WTC11 (cell line): ENCODE data around the gene KIF21B. TPM values are rescaled to one million over a fixed set of nuclear protein-coding genes. Genes with fewer than 3 reads are reported as not detected.
A peak's percentile ranks its signal among the peaks of the same experiment; 100 is the strongest.

Source experiments
- ATAC-seq: fragments of 200-7000 bp; cut with Tn5 transposase; 2 replicates; pipeline ENCODE4 v1.10.0; 2021; ENCODE audit warnings: mild to moderate bottlenecking, moderate library complexity
- CTCF ChIA-PET: fragments of 300-600 bp; sonication (Branson Sonifier 250); formaldehyde crosslinking; loops from one replicate; lab custom pipeline; 2021; ENCODE audit warnings: antibody characterized with exemption; lab: Charles Lee
- POLR2A ChIA-PET: fragments of 350-600 bp; sonication (Branson Sonifier 250); formaldehyde crosslinking; loops from one replicate; lab custom pipeline; 2021; ENCODE audit warnings: antibody characterized with exemption; lab: Charles Lee
- DNase-seq: peaks from one replicate; pipeline ENCODE4 v3.0.0; 2021; ENCODE audit warnings: low spot score
- H3K27ac Mint-ChIP-seq: 2 replicates; pipeline ENCODE4 v1.8.0; 2021; ENCODE audit warnings: mixed read lengths
- H3K27me3 Mint-ChIP-seq: 2 replicates; pipeline ENCODE4 v1.8.0; 2021; ENCODE audit warnings: low read depth, mild to moderate bottlenecking, moderate library complexity, mixed read lengths
- H3K36me3 Mint-ChIP-seq: 2 replicates; pipeline ENCODE4 v1.8.0; 2021; ENCODE audit warnings: mixed read lengths
- H3K4me1 Mint-ChIP-seq: 2 replicates; pipeline ENCODE4 v1.8.0; 2022; ENCODE audit warnings: mixed read lengths
- H3K4me3 Mint-ChIP-seq: 2 replicates; pipeline ENCODE4 v1.8.0; 2021; ENCODE audit warnings: mild to moderate bottlenecking, moderate library complexity, mixed read lengths
- H3K9me3 Mint-ChIP-seq: 2 replicates; pipeline ENCODE4 v1.8.0; 2021; ENCODE audit warnings: mixed read lengths
- CREM ChIP-seq: sonication (generic); formaldehyde crosslinking; IDR thresholded peaks from 2 replicates; pipeline ENCODE4 v1.8.1; 2022; ENCODE audit warnings: mild to moderate bottlenecking, missing genetic modification reagents, moderate library complexity
- CTCF ChIP-seq: fragments of 200-600 bp; IDR thresholded peaks from 2 replicates; pipeline ENCODE4 v1.8.0; 2022; ENCODE audit warnings: antibody characterized with exemption
- EMX1 ChIP-seq: fragments of 250-450 bp; sonication (Bioruptor Pico); IDR thresholded peaks from 2 replicates; pipeline ENCODE4 v1.8.0; 2021; ENCODE audit warnings: mild to moderate bottlenecking
- FOXK1 ChIP-seq: sonication (generic); formaldehyde crosslinking; IDR thresholded peaks from 2 replicates; pipeline ENCODE4 v1.8.0; 2022; ENCODE audit warnings: mild to moderate bottlenecking, moderate library complexity, missing genetic modification reagents
- HMGA2 ChIP-seq: fragments of 250-450 bp; sonication (Bioruptor Pico); IDR thresholded peaks from 2 replicates; pipeline ENCODE4 v1.4.0; 2021; ENCODE audit warnings: mild to moderate bottlenecking, moderate library complexity
- NFYB ChIP-seq: sonication (generic); formaldehyde crosslinking; conservative IDR thresholded peaks from 2 replicates; pipeline ENCODE4 v1.8.0; 2022; ENCODE audit warnings: low read depth, missing genetic modification reagents
- NR2C2 ChIP-seq: sonication (generic); formaldehyde crosslinking; IDR thresholded peaks from 2 replicates; pipeline ENCODE4 v1.8.0; 2022; ENCODE audit warnings: mild to moderate bottlenecking, missing genetic modification reagents
- OVOL2 ChIP-seq: fragments of 250-450 bp; sonication (Bioruptor Pico); IDR thresholded peaks from 2 replicates; pipeline ENCODE4 v1.9.0; 2021; ENCODE audit warnings: mild to moderate bottlenecking, borderline replicate concordance
- RORB ChIP-seq: fragments of 250-450 bp; sonication (Bioruptor Pico); IDR thresholded peaks from 2 replicates; pipeline ENCODE4 v1.9.0; 2021; ENCODE audit warnings: mild to moderate bottlenecking
- SMAD4 ChIP-seq: sonication (generic); formaldehyde crosslinking; IDR thresholded peaks from 2 replicates; pipeline ENCODE4 v1.8.0; 2022; ENCODE audit warnings: mild to moderate bottlenecking, missing genetic modification reagents
- TCF7 ChIP-seq: sonication (generic); formaldehyde crosslinking; IDR thresholded peaks from 2 replicates; pipeline ENCODE4 v1.8.0; 2022; ENCODE audit warnings: mild to moderate bottlenecking, low read depth, missing genetic modification reagents, moderate library complexity
- TEAD1 ChIP-seq: sonication (generic); formaldehyde crosslinking; IDR thresholded peaks from 2 replicates; pipeline ENCODE4 v1.8.0; 2022; ENCODE audit warnings: mild to moderate bottlenecking, missing genetic modification reagents
- ZBTB21 ChIP-seq: sonication (generic); formaldehyde crosslinking; IDR thresholded peaks from 2 replicates; pipeline ENCODE4 v1.8.1; 2023; ENCODE audit warnings: mild to moderate bottlenecking, missing genetic modification reagents, borderline replicate concordance
- ZNF232 ChIP-seq: sonication (generic); formaldehyde crosslinking; IDR thresholded peaks from 2 replicates; pipeline ENCODE4 v1.8.0; 2022; ENCODE audit warnings: mild to moderate bottlenecking, missing genetic modification reagents
- ZNF263 ChIP-seq: sonication (generic); formaldehyde crosslinking; IDR thresholded peaks from 2 replicates; pipeline ENCODE4 v1.8.1; 2022; ENCODE audit warnings: low read depth, mild to moderate bottlenecking, moderate library complexity, missing genetic modification reagents
- ZNF317 ChIP-seq: sonication (generic); formaldehyde crosslinking; IDR thresholded peaks from 2 replicates; pipeline ENCODE4 v1.8.1; 2023; ENCODE audit warnings: low read depth, mild to moderate bottlenecking, moderate library complexity, missing genetic modification reagents, borderline replicate concordance
- ZNF423 ChIP-seq: fragments of 250-450 bp; sonication (Bioruptor Pico); IDR thresholded peaks from 2 replicates; pipeline ENCODE4 v2.1.2; 2022; ENCODE audit warnings: mild to moderate bottlenecking, moderate library complexity
- ZNF512 ChIP-seq: sonication (generic); formaldehyde crosslinking; IDR thresholded peaks from 2 replicates; pipeline ENCODE4 v1.8.1; 2022; ENCODE audit warnings: missing genetic modification reagents, borderline replicate concordance
- ZSCAN18 ChIP-seq: fragments of 250-450 bp; sonication (Bioruptor Pico); IDR thresholded peaks from 2 replicates; pipeline ENCODE4 v2.1.2; 2022; ENCODE audit warnings: mild to moderate bottlenecking, moderate library complexity
- total RNA-seq: library from RNA; stranded (reverse); gene quantifications from 3 replicates; pipeline ENCODE4 v1.2.3, GENCODE V29; 2021
- TF ChIP-seq, protein P1 (sequence below): fragments of 250-450 bp; sonication (Bioruptor Pico); IDR thresholded peaks from 2 replicates; pipeline ENCODE4 v1.9.0; 2021; ENCODE audit warnings: mild to moderate bottlenecking

KIF21B gene
- total RNA-seq, 1 experiment from 2014 or later = 19.4 TPM

DNA sequence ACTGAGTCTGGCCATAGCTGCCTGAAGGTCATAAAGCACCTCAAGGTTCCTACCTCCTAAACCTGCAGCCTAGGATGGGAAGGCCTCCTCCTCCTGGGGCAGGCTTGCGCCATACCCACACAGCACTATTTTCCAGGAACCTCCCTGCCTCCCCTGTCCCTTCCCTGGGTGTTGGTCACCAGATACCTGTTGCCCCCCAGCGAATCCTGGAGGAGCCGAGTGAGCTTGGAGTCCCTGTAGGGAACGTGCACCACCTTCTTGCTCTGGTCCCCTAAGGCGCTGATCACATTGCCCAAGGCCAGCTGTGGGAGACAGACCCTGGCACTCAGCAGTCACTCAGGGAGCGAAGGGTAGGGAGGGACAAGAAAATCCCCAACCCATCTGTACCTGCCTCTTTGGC, 19.4 kb downstream of the KIF21B start:
- no peak for ATAC-seq
- H3K27me3 Mint-ChIP-seq = no peaks in the 10 kb centered on the region
- POLR2A ChIA-PET = no interaction called here
- TF ChIP-seq ZNF423 (CRISPR knock-in tag) (no peak), ZNF317 (CRISPR knock-in tag) (no peak), EMX1 (no peak), CREM (CRISPR knock-in tag) (no peak), ZNF232 (CRISPR knock-in tag) (no peak), FOXK1 (no peak), HMGA2 (CRISPR knock-in tag) (no peak), ZBTB21 (CRISPR knock-in tag) (no peak), ZNF263 (CRISPR knock-in tag) (no peak), SMAD4 (no peak)
- no peak for DNase-seq
- peaks cover 3% of the 10 kb centered on the region; the same call in 1 of the 2 replicates for H3K36me3 Mint-ChIP-seq
- H3K4me3 Mint-ChIP-seq = no peak overlapping the region
- CTCF ChIA-PET = interaction anchor here (0.7 to 1.3 kb wide), 2 partner anchors 24 kb away, joined by 3 to 6 read pairs; no protein-coding TSS in a partner anchor
- H3K9me3 Mint-ChIP-seq = no peaks in the 10 kb centered on the region
- H3K27ac Mint-ChIP-seq = no peak overlapping the region
- H3K4me1 Mint-ChIP-seq = no peaks in the 10 kb centered on the region

DNA sequence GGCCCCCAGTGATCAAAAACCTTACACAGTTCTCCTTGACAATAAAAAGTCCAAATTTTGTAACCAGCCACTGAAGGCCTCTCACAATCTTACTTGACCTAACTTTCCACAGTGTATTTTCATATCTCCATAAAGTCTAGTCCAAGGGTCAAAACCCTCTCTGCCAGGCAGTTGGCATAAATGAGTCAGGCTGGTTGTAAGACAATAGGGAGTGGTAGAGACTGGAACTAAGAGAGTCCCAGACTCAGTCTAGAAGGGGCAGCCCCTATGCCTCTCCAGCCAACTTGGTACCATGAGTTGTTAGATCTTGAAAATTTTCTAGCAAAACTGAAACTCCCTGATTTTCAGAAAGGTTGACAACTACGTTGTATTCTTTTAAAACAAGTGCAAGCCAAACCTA, 21.0 kb downstream of the KIF21B start:
- DNase-seq = no peak
- TF ChIP-seq RORB (CRISPR knock-in tag) (no peak), NR2C2 (CRISPR knock-in tag) (no peak), EMX1 (no peak), CTCF (no peak)
- TF ChIP-seq, protein P1, sequence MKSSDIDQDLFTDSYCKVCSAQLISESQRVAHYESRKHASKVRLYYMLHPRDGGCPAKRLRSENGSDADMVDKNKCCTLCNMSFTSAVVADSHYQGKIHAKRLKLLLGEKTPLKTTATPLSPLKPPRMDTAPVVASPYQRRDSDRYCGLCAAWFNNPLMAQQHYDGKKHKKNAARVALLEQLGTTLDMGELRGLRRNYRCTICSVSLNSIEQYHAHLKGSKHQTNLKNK = no peak
- H3K4me1 Mint-ChIP-seq = no peaks in the 10 kb centered on the region
- H3K27me3 Mint-ChIP-seq = no peaks in the 10 kb centered on the region
- H3K36me3 Mint-ChIP-seq = peaks cover 6% of the 10 kb centered on the region
- no peak for ATAC-seq
- H3K4me3 Mint-ChIP-seq = no peak overlapping the region
- CTCF ChIA-PET = interaction anchor here (0.9 to 1.1 kb wide), 2 partner anchors 31 to 112 kb away, joined by 3 to 4 read pairs; no protein-coding TSS in a partner anchor
- H3K27ac Mint-ChIP-seq = no peak overlapping the region
- POLR2A ChIA-PET = no interaction called here
- H3K9me3 Mint-ChIP-seq = no peaks in the 10 kb centered on the region

- ATAC-seq = peak; percentile 26; the same call in 1 of the 2 replicates
- Mint-ChIP-seq H3K36me3 (peaks cover 6% of the 10 kb centered on the region), H3K27ac (no peak overlapping the region), H3K9me3 (no peaks in the 10 kb centered on the region), H3K4me3 (no peak overlapping the region), H3K27me3 (no peaks in the 10 kb centered on the region), H3K4me1 (no peaks in the 10 kb centered on the region)
- CTCF ChIA-PET = interaction anchor here (0.9 to 1.1 kb wide), 2 partner anchors 30 to 112 kb away, joined by 3 to 4 read pairs; no protein-coding TSS in a partner anchor
- TF ChIP-seq ZNF512 (CRISPR knock-in tag) (no peak), TEAD1 (CRISPR knock-in tag) (no peak), TCF7 (CRISPR knock-in tag) (no peak), FOXK1 (no peak), OVOL2 (CRISPR knock-in tag) (no peak), ZSCAN18 (no peak), NFYB (CRISPR knock-in tag) (no peak)
- POLR2A ChIA-PET = no interaction called here
- no peak for DNase-seq
These were observed 21.6 kb downstream of the KIF21B start for GRCh38 chr1:201001962-201002361.
